H1 (cell line): ENCODE data around the gene ASCL1.
A peak's percentile ranks its signal among the peaks of the same experiment; 100 is the strongest.

Experiments used
- ATF3 ChIP-seq: IDR thresholded peaks from 2 replicates; pipeline ENCODE4 v1.6.1; 2011; ENCODE audit warnings: low read depth, mild to moderate bottlenecking, low read length; ENCODE audit not compliant: insufficient read depth
- CHD1 ChIP-seq: IDR thresholded peaks from 2 replicates; pipeline ENCODE4 v1.6.1; 2012; ENCODE audit warnings: low read depth, low read length, improper control_type of control experiment
- CREB1 ChIP-seq: IDR thresholded peaks from 2 replicates; pipeline ENCODE4 v1.6.1; 2012; ENCODE audit warnings: inconsistent platforms
- CTCF ChIP-seq, 3 experiments: IDR thresholded peaks; 1 replicate in 2 of 3; 2 replicates in 1 of 3; pipeline versions ENCODE4 v1.5.1 to v1.6.1; 2011; ENCODE audit warnings: low read length in 3 of 3, mild to moderate bottlenecking in 3 of 3, inconsistent platforms in 2 of 3, low read depth in 1 of 3, moderate library complexity in 1 of 3; ENCODE audit not compliant: insufficient read depth in 1 of 3; ENCODE audit errors: control extremely low read depth in 1 of 3
- EP300 ChIP-seq, 2 experiments: IDR thresholded peaks; 1 replicate in 1 of 2; 2 replicates in 1 of 2; pipeline ENCODE4 v1.6.1; 2011 to 2012; ENCODE audit warnings: low read depth in 2 of 2, low read length in 2 of 2, mild to moderate bottlenecking in 2 of 2, borderline replicate concordance in 1 of 2, inconsistent platforms in 1 of 2, moderate library complexity in 1 of 2
- MAX ChIP-seq: IDR thresholded peaks from 2 replicates; pipeline ENCODE4 v1.6.1; 2012; ENCODE audit warnings: inconsistent platforms
- POLR2A ChIP-seq, 2 experiments: IDR thresholded peaks; 1 replicate in 1 of 2; 2 replicates in 1 of 2; pipeline ENCODE4 v1.6.1; 2011; ENCODE audit warnings: low read depth in 2 of 2, low read length in 2 of 2, mild to moderate bottlenecking in 2 of 2; ENCODE audit errors: control extremely low read depth in 1 of 2
- POLR2AphosphoS5 ChIP-seq: IDR thresholded peaks from 2 replicates; pipeline ENCODE4 v1.6.1; 2011; ENCODE audit warnings: low read depth, low read length
- RAD21 ChIP-seq, 2 experiments: IDR thresholded peaks in 1 of 2; conservative IDR thresholded peaks in 1 of 2; 2 replicates each; pipeline ENCODE4 v1.6.1; 2011; ENCODE audit warnings: low read depth in 2 of 2, low read length in 2 of 2, improper control_type of control experiment in 1 of 2, inconsistent platforms in 1 of 2, mild to moderate bottlenecking in 1 of 2, moderate library complexity in 1 of 2
- SIX5 ChIP-seq: IDR thresholded peaks from 2 replicates; pipeline ENCODE4 v1.6.1; 2011; ENCODE audit warnings: mild to moderate bottlenecking, low read depth, low read length
- SRF ChIP-seq: IDR thresholded peaks from 2 replicates; pipeline ENCODE4 v1.6.1; 2011; ENCODE audit warnings: mild to moderate bottlenecking, low read depth, low read length, moderate library complexity
- TAF1 ChIP-seq: IDR thresholded peaks from 2 replicates; pipeline ENCODE4 v1.6.1; 2011; ENCODE audit warnings: mild to moderate bottlenecking, low read depth, low read length
- USF2 ChIP-seq: IDR thresholded peaks from 2 replicates; pipeline ENCODE4 v1.6.1; 2011; ENCODE audit warnings: low read length, improper control_type of control experiment

GRCh38 chr12:102957339-102958050 is at the start of gene ASCL1:
- TF ChIP-seq CREB1 (no peak), TAF1 (no peak), CTCF (IDR thresholded peaks at IDR 0.05; ENCODE audit: control extremely low read depth in 1 of 3, insufficient read depth in 1 of 3, low read depth in 1 of 3, low read length in 3 of 3) (no peak), POLR2AphosphoS5 (no peak), SIX5 (no peak), CHD1 (no peak), USF2 (no peak), EP300 (IDR thresholded peaks at IDR 0.05; ENCODE audit: borderline replicate concordance in 1 of 2, low read depth in 2 of 2, low read length in 2 of 2) (no peak), SRF (no peak), RAD21 (IDR thresholded peaks at IDR 0.05 in 1 of 2, conservative IDR thresholded peaks at IDR 0.05 in 1 of 2; ENCODE audit: low read depth in 2 of 2, low read length in 2 of 2) (no peak), ATF3 (no peak), MAX (peak; percentile 43), POLR2A (IDR thresholded peaks at IDR 0.05; ENCODE audit: control extremely low read depth in 1 of 2, low read depth in 2 of 2, low read length in 2 of 2) (no peak)
